DMS153 (cell line): ENCODE results near the gene WNK4.

Experiments
- DNase-seq: peaks from one replicate; lab custom pipeline; 2025; lab: John Stamatoyannopoulos, UW

Gene WNK4

DNA sequence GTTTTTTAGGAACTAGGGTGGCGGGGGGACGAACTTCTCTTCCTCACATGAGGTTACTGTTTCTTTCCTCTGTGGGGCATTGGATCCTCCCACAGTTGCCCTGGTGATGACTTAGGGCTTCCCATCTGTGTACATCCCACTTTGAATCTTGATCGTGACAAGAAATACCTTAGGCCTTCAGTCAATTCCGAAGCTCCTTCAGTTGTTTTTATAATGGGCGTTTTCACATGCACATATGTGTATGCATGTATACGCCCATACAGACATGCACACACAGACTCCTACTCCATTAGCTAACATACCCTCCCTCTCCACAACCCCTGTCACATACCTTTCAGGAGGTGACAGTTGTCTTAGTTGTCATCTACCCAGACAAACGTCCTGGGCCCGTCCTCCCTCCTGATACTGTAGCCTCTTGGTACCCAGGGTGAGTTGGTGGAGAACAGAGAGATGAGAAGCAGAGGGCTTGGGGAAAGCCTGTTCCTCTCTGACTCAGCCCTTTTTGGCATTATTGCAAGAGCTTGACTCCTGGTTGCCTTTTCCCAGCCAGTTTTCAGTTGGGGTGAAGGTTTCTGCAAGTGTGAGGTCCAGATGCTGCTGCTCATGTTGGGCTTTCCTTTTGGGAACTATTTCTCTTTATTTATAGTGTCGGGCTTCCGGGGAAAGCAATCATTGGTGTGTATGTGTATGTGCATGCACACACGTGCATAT lies 61.7 kb downstream of the WNK4 start:
- DNase-seq: no peak

DNA sequence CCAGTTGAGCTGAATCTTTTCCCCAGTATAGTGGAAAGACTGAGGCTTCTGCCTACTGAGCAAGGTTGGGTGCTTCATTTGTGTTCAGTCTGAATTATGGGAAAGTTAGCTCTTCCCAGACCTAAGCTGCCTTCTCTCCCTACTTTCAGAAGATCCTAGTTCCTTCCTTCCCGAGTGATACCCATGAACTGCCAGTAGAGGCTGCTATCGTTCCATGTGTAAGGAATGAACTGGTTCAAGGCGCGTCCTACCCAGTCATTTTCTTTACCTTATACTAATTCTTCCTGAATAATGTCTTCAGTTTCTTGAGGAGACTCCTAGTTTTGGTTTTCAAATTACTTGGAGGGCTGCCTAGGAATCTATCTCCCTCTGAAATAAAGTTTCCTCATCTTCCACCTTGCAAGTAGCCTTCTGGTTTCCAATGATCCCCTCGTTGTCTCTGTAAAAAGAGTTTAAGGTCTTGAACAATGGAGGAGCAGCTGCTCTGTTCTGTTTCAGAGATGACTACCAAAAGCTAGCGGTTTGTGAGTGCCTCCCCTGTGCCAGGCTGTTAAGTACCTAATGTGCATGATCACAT lies 63.0 kb downstream of the WNK4 start:
- peak; percentile 47 for DNase-seq

GRCh38 chr17:42844271-42844670 lies 63.9 kb downstream of the WNK4 start, which contains the start of gene AOC2:
TSS of gene AOC2 (plus strand) at chr17:42844580. CDS start at chr17:42844627, 47 bp downstream.
- no peak for DNase-seq

DNA sequence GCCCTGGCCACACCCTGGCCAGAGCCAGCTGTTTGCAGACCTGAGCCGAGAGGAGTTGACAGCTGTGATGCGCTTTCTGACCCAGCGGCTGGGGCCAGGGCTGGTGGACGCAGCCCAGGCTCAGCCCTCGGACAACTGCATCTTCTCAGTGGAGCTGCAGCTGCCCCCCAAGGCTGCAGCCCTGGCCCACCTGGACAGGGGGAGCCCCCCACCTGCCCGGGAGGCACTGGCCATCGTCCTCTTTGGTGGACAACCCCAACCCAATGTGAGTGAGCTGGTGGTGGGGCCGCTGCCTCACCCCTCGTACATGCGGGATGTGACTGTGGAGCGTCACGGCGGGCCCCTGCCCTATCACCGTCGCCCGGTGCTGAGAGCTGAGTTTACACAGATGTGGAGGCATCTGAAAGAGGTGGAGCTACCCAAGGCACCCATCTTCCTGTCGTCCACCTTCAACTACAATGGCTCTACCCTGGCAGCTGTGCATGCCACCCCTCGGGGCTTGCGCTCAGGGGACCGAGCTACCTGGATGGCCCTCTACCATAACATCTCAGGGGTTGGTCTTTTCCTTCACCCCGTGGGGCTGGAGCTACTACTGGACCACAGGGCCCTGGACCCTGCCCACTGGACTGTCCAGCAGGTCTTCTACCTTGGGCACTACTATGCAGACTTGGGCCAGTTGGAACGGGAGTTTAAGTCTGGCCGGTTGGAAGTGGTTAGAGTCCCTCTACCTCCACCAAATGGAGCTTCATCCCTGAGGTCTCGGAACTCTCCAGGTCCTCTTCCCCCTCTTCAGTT lies 64.5 kb downstream of the WNK4 start:
- no peak for DNase-seq

DNA sequence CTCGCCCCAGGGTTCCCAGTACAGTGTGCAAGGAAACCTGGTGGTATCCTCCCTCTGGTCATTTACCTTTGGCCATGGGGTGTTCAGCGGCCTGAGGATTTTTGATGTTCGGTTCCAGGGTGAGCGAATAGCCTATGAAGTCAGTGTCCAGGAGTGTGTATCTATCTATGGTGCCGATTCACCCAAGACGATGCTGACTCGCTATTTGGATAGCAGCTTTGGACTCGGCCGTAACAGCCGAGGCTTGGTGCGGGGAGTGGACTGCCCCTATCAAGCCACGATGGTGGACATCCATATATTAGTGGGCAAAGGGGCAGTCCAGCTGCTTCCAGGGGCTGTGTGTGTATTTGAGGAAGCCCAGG lies 65.1 kb downstream of the WNK4 start:
- DNase-seq: no peak

GRCh38 chr17:42845918-42846593 lies 65.6 kb downstream of the WNK4 start:
- DNase-seq: no peak
